Right lobe of liver (tissue), 6 donors: Measurements from ENCODE around the gene MYL7. TPM values are rescaled to one million over a fixed set of nuclear protein-coding genes. Genes with fewer than 3 reads are reported as not detected.
A peak's percentile ranks its signal among the peaks of the same experiment; 100 is the strongest.

Experiments used
- ATAC-seq, 4 donors: fragments of 200-7000 bp; cut with Tn5 transposase; one replicate each; pipeline ENCODE4 v1.9.1; 2020; ENCODE audit warnings: mild to moderate bottlenecking in 4 of 4, moderate library complexity in 4 of 4
- DNase-seq, 3 donors: peaks; one replicate each; pipeline ENCODE4 v3.0.0-alpha.2; 2020
- H3K27ac ChIP-seq, 3 donors: fragments of 200-600 bp; one replicate each; pipeline ENCODE4 v1.8.0; 2022
- H3K27me3 ChIP-seq, 2 donors: fragments of 200-600 bp; one replicate each; pipeline ENCODE4 v1.8.0; 2022
- H3K36me3 ChIP-seq, 4 donors: fragments of 200-600 bp; sonication (generic) in 1 of 4; one replicate each; pipeline versions ENCODE4 v1.5.1 to v1.8.0; 2017 to 2022; ENCODE audit warnings: control low read depth in 1 of 4
- H3K4me1 ChIP-seq, 4 donors: fragments of 200-600 bp; sonication (generic) in 1 of 4; one replicate each; pipeline versions ENCODE4 v1.5.1 to v1.8.0; 2017 to 2022; ENCODE audit warnings: control low read depth in 1 of 4
- H3K4me3 ChIP-seq, 3 donors: fragments of 200-600 bp; one replicate each; pipeline ENCODE4 v1.8.0; 2022
- H3K9me3 ChIP-seq, 4 donors: fragments of 200-600 bp; sonication (generic) in 1 of 4; one replicate each; pipeline versions ENCODE4 v1.5.1 to v1.8.0; 2017 to 2022; ENCODE audit warnings: control low read depth in 1 of 4
- CTCF ChIP-seq, 4 donors: fragments of 200-600 bp in 3 of 4; fragments of 450-650 bp in 1 of 4; IDR thresholded peaks; one replicate each; pipeline versions ENCODE4 v1.5.1 to v1.8.0; 2016 to 2022; ENCODE audit warnings: antibody characterized with exemption in 4 of 4, mild to moderate bottlenecking in 2 of 4
- POLR2A ChIP-seq: fragments of 450-650 bp; IDR thresholded peaks from one replicate; pipeline ENCODE4 v1.6.1; 2017; ENCODE audit warnings: antibody characterized with exemption, mild to moderate bottlenecking
- WGBS: methylation state at CpG from one replicate; pipeline ENCODE4 v1.1.6; 2018; ENCODE audit warnings: low coverage, low lambda C conversion rate; ENCODE audit not compliant: insufficient coverage; ENCODE audit errors: missing lambda C conversion rate; 5-methylcytosine and 5-hydroxymethylcytosine counted together
- intact Hi-C, 2 donors: fragments of 100-400 bp; cut with DNase I; formaldehyde crosslinking; loops; one replicate each; pipeline versions ENCODE4 v1.11.2 to v1.14.1; 2022
- total RNA-seq, 6 experiments: library from RNA; depleted of rRNA in 2 of 6; stranded (reverse); fragments of >200 nt in 2 of 6; fragmentation: NEBNext Ultra II Directional in 3 of 6; extraction: Animal tissue kit (Norgen Biotek cat#: 25700) in 3 of 6; gene quantifications; one replicate each; pipeline versions ENCODE4 v1.1.0 to v1.2.4, GENCODE V29; 2016 to 2023
- donor health status: DM: no; HTN: yes; CAD: no.
- donor health status: DM: no; HTN: no; CAD: no.
- donor health status: DM: no; HTN: no; CAD: no.
- donor health status: DM: no; HTN: yes; CAD: no.
- donor health status: DM: no; HTN: yes; CAD: no.

Gene MYL7
- total RNA-seq, 6 experiments from 2014 or later, result 2.0 TPM; not detected in 5

DNA sequence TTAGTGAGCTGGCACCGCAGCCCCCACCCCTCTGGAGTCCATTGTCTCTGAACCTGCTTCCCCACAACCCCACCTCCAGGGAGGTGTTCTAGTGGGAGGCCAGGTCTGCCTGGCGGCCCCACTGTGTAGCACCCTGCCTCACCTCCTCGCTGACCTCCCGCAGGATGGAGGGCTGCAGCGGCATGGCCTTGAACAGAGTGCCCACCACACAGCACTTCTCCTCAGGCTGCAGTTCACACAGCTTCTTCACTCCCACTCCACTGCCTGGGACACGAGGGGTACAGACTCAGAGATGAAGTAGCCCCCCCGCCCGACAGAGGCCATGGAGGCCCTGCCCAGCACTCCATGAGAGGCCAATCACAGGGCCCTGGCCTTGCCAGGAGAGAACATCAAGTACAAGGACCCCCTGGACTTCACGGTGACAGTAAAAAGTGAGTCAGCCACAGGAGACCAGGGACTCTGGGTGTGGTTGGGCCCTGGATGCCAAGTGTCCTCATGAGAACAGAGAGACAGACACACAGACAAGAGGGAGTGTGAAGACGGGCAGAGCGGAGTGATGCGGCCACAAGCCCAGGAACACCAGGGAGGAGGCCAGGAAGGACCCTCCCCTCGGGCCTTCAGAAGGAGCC lies 23.2 kb downstream of the MYL7 start:
- no peak for DNase-seq
- no peaks in the 10 kb centered on the region for H3K27me3 ChIP-seq
- H3K9me3 ChIP-seq, result no peaks in the 10 kb centered on the region
- 86% methylated on average over 1 of the region's 13 CpGs for WGBS
- H3K27ac ChIP-seq, result no peak overlapping the region
- no peak for TF ChIP-seq POLR2A
- no peak for TF ChIP-seq CTCF (IDR thresholded peaks at IDR 0.05)
- H3K36me3 ChIP-seq, result peaks cover 0 to 12% (median 3%) of the 10 kb centered on the region in 4 donors
- ATAC-seq, result no peak
- H3K4me1 ChIP-seq, result peaks cover 0 to 14% (median 5%) of the 10 kb centered on the region in 4 donors
- H3K4me3 ChIP-seq, result no peak overlapping the region
- intact Hi-C loops, result no loop called here

DNA sequence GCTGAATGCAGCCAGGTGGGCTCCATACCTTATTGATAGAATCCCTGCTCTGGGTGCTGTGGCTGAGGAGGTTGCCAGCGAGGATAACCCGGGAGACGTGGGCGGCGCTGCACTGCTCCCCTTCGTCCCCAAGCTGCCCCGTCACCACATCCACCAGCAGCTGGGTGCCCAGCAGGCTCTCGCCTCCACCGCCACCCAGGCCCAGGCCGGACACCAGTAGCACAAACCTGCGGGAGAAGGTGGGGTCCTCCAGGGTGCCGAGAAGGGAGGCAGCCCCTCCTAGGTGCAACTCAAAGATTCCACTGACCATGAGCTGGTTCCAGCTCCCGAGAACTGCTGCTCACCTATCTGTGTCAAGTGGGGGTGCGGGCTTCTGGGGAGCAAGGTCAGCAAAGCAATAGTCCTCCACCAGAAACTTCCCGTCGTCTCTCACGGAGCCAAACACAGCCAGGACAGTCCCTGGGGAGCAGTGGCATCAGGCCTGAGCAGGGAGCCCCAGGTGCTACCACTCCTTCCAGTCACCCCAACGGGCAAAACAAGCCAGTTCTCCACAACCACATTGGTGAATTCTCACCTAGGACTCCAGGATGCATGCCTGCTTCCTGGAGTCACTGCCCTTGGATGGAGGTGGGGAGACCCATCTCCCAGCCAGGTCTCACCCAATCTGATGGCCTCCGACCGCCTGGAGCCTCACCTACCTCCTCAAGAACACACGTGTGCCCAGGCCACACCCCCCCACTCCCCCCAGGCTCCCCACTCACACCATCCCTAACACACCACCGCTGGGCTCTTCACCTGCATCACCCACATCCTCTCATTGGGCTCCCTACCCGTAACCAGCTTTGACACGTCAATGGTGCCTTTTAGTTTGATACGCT lies 24.1 kb downstream of the MYL7 start:
- ATAC-seq, result no peak
- Histone ChIP-seq H3K27me3 (no peaks in the 10 kb centered on the region), H3K4me1 (peaks cover 0 to 5% (median under 1%) of the 10 kb centered on the region in 4 donors), H3K9me3 (no peaks in the 10 kb centered on the region), H3K27ac (no peak overlapping the region), H3K4me3 (no peak overlapping the region), H3K36me3 (peaks cover 0 to 12% (median 3%) of the 10 kb centered on the region in 4 donors)
- WGBS, result 95% methylated on average over 4 of the region's 25 CpGs
- TF ChIP-seq CTCF (IDR thresholded peaks at IDR 0.05) (no peak), POLR2A (no peak)
- intact Hi-C loops, result no loop called here
- DNase-seq, result peak in 1 of 3 donors; percentile 52

GRCh38 chr7:44116087-44116788 lies 24.9 kb downstream of the MYL7 start:
- Histone ChIP-seq H3K27ac (no peak overlapping the region), H3K9me3 (no peaks in the 10 kb centered on the region), H3K27me3 (no peaks in the 10 kb centered on the region), H3K4me1 (no peaks in the 10 kb centered on the region), H3K36me3 (peaks cover 0 to 7% (median 3%) of the 10 kb centered on the region in 4 donors), H3K4me3 (no peak overlapping the region)
- TF ChIP-seq POLR2A (no peak), CTCF (IDR thresholded peaks at IDR 0.05) (no peak)
- WGBS, result no CpG with 5 or more reads among the region's 17 CpGs
- DNase-seq (peak in 1 of 3 donors; percentile 42), ATAC-seq (no peak)
- intact Hi-C loops, result no loop called here

- no peaks in the 10 kb centered on the region for H3K27me3 ChIP-seq
- intact Hi-C loops, result no loop called here
- no peak overlapping the region for H3K27ac ChIP-seq
- no peaks in the 10 kb centered on the region for H3K9me3 ChIP-seq
- peak in 1 of 4 donors; percentile 29 for ATAC-seq
- H3K36me3 ChIP-seq, result no peaks in the 10 kb centered on the region
- H3K4me3 ChIP-seq, result no peak overlapping the region
- TF ChIP-seq POLR2A (no peak), CTCF (IDR thresholded peaks at IDR 0.05) (no peak)
- 40% methylated on average over 1 of the region's 12 CpGs for WGBS
- DNase-seq, result peak in 1 of 3 donors; percentile 26
- H3K4me1 ChIP-seq, result no peaks in the 10 kb centered on the region
Measured at GRCh38 chr7:44114586-44115310, 26.4 kb downstream of the MYL7 start.
